NCI-H1417 (cell line): ENCODE measurements around the gene KCNH6.
A peak's percentile ranks its signal among the peaks of the same experiment; 100 is the strongest.

Experiments used
- DNase-seq, 3 experiments: peaks; one replicate each; lab custom pipeline; 2025; lab: John Stamatoyannopoulos, UW

Gene KCNH6

GRCh38 chr17:63512896-63513644 is 10.1 kb upstream of the KCNH6 start:
- peak in 1 of 3 experiments; percentile 6 for DNase-seq

GRCh38 chr17:63514477-63514876 is 8.7 kb upstream of the KCNH6 start:
- peak in 1 of 3 experiments; percentile 29 for DNase-seq

GRCh38 chr17:63514974-63515373 is 8.2 kb upstream of the KCNH6 start:
- DNase-seq, result no peak

- no peak for DNase-seq
Observed at GRCh38 chr17:63515426-63515825, 7.7 kb upstream of the KCNH6 start.

- no peak for DNase-seq
Observed at GRCh38 chr17:63516910-63517824, 6.0 kb upstream of the KCNH6 start.

GRCh38 chr17:63517825-63518534 is 5.2 kb upstream of the KCNH6 start:
- DNase-seq, result no peak

GRCh38 chr17:63519116-63519881 is 3.9 kb upstream of the KCNH6 start:
- DNase-seq, result no peak

GRCh38 chr17:63519972-63520882 is 2.9 kb upstream of the KCNH6 start:
- peak; percentile 82 to 95 (median 88) for DNase-seq

GRCh38 chr17:63524051-63524450 is 893 bp downstream of the KCNH6 start:
- no peak for DNase-seq

GRCh38 chr17:63525190-63525946 is 2.2 kb downstream of the KCNH6 start:
- peak in 1 of 3 experiments; percentile 51 for DNase-seq

- DNase-seq, result no peak
Observed at GRCh38 chr17:63526861-63527260, 3.7 kb downstream of the KCNH6 start.

GRCh38 chr17:63528183-63528582 is 5.0 kb downstream of the KCNH6 start:
- DNase-seq, result no peak

- DNase-seq, result no peak
Observed at GRCh38 chr17:63529711-63530556, 6.8 kb downstream of the KCNH6 start.

GRCh38 chr17:63530557-63531021 is 7.4 kb downstream of the KCNH6 start:
- DNase-seq, result no peak

GRCh38 chr17:63531022-63531965 is 8.1 kb downstream of the KCNH6 start:
- no peak for DNase-seq

- peak in 1 of 3 experiments; percentile 4 for DNase-seq
Observed at GRCh38 chr17:63533433-63534077, 10.4 kb downstream of the KCNH6 start.

- DNase-seq, result no peak
Observed at GRCh38 chr17:63534078-63534570, 11.0 kb downstream of the KCNH6 start.
